ENCODE results near the gene GAL. TPM values are rescaled to one million over a fixed set of nuclear protein-coding genes. Genes with fewer than 3 reads are reported as not detected.

The GAL gene
- total and polyA plus RNA-seq, 4 donors, result 0.61 to 1.8 TPM; not detected in 2

DNA sequence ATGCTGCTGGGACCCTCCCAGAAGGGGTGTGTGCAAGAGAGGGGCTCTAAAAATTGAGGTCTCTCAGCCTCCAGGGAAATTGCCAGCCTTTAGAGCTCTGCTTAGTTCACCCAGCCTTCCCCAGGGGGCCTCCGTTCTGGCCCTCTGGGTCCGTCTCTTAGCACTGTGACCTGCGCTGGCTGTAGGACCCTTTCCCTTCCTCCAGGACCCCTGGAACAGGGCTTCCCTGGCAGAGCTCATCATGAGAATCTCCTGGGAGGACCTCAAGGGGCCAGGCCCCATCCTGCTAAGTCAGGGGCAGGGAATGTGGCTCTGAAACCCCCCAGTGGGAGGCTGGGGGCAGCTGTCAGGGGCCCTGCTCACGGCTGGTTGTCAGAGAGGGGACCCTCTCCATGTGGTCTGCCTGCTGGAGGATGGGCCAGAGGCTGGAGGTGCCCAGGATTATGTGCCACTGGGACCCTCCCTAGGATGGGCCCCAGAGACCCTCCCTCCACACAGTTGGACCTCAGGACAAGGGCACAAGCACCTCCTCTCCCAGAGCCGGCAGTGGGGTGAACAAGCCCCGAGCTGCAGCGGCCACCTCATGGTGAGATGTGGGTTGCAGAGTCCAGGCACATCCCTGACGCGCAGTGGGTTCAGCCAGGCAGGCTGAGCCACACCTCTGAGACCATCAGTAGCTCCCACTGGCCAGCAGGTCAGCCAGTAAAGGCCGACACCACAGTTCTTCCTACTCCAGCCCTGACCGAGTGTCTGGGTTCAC, 27.1 kb upstream of the GAL start:
- DNase-seq (no peak), ATAC-seq (ENCODE audit: insufficient read depth, low FRiP score) (no peak)
- H3K4me1 ChIP-seq (ENCODE audit: control insufficient read depth in 5 of 5, insufficient read depth in 5 of 5, low read length in 5 of 5), result peaks cover 0 to 13% (median 0%) of the 10 kb centered on the region in 5 donors
- H3K36me3 ChIP-seq (ENCODE audit: control insufficient read depth in 4 of 4, insufficient read depth in 4 of 4, low read length in 4 of 4), result no peaks in the 10 kb centered on the region
- H3K27me3 ChIP-seq (ENCODE audit: control insufficient read depth in 3 of 3, insufficient read depth in 3 of 3, low read length in 2 of 3), result no peaks in the 10 kb centered on the region
- TF ChIP-seq, protein P1, sequence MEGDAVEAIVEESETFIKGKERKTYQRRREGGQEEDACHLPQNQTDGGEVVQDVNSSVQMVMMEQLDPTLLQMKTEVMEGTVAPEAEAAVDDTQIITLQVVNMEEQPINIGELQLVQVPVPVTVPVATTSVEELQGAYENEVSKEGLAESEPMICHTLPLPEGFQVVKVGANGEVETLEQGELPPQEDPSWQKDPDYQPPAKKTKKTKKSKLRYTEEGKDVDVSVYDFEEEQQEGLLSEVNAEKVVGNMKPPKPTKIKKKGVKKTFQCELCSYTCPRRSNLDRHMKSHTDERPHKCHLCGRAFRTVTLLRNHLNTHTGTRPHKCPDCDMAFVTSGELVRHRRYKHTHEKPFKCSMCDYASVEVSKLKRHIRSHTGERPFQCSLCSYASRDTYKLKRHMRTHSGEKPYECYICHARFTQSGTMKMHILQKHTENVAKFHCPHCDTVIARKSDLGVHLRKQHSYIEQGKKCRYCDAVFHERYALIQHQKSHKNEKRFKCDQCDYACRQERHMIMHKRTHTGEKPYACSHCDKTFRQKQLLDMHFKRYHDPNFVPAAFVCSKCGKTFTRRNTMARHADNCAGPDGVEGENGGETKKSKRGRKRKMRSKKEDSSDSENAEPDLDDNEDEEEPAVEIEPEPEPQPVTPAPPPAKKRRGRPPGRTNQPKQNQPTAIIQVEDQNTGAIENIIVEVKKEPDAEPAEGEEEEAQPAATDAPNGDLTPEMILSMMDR (IDR thresholded peaks at IDR 0.05; ENCODE audit: control extremely low read depth, extremely low read depth), result no peak
- H3K27ac ChIP-seq (ENCODE audit: low read depth in 1 of 2, low read length in 1 of 2), result no peak overlapping the region
- WGBS, 2 donors, result 93 to 94% methylated on average over 11 of the region's 11 CpGs
- H3K4me3 ChIP-seq, result no peak overlapping the region
- peaks cover 0 to 5% (median 0%) of the 10 kb centered on the region in 4 donors for H3K9me3 ChIP-seq (ENCODE audit: control insufficient read depth in 4 of 4, insufficient read depth in 3 of 4, low read length in 3 of 4)
- no peak overlapping the region for H3K9ac ChIP-seq (ENCODE audit: insufficient read depth in 1 of 2, low read length in 2 of 2)

DNA sequence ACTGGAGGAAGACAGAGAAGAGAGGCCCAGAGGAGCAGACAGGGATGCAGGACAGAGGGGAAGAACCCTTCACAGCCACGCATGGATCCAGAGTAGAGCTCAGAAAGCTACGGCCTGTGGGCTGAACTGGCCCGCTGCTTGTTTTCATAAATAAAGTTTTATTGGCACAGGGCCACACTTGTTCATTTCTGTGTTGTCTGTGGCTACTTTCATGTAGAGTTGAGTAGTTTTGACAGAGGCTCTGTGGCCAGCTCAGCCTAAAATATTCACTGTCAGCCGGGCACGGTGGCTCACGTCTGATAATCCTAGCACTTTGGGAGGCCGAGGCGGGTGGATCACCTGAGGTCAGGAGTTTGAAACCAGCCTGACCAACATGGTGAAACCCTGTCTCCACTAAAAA, 26.2 kb upstream of the GAL start:
- H3K9me3 ChIP-seq (ENCODE audit: control insufficient read depth in 4 of 4, insufficient read depth in 3 of 4, low read length in 3 of 4), result peaks cover 0 to 5% (median 0%) of the 10 kb centered on the region in 4 donors
- H3K27ac ChIP-seq (ENCODE audit: low read depth in 1 of 2, low read length in 1 of 2), result no peak overlapping the region
- 94 to 98% methylated on average over 8 of the region's 8 CpGs for WGBS, 2 donors
- ATAC-seq (ENCODE audit: insufficient read depth, low FRiP score), result no peak
- H3K36me3 ChIP-seq (ENCODE audit: control insufficient read depth in 4 of 4, insufficient read depth in 4 of 4, low read length in 4 of 4), result no peaks in the 10 kb centered on the region
- TF ChIP-seq, protein P1 (IDR thresholded peaks at IDR 0.05; ENCODE audit: control extremely low read depth, extremely low read depth), result no peak
- no peak overlapping the region for H3K9ac ChIP-seq (ENCODE audit: insufficient read depth in 1 of 2, low read length in 2 of 2)
- H3K27me3 ChIP-seq (ENCODE audit: control insufficient read depth in 3 of 3, insufficient read depth in 3 of 3, low read length in 2 of 3), result no peaks in the 10 kb centered on the region
- no peak for DNase-seq
- H3K4me1 ChIP-seq (ENCODE audit: control insufficient read depth in 5 of 5, insufficient read depth in 5 of 5, low read length in 5 of 5), result peaks cover 0 to 13% (median 0%) of the 10 kb centered on the region in 5 donors
- no peak overlapping the region for H3K4me3 ChIP-seq

DNA sequence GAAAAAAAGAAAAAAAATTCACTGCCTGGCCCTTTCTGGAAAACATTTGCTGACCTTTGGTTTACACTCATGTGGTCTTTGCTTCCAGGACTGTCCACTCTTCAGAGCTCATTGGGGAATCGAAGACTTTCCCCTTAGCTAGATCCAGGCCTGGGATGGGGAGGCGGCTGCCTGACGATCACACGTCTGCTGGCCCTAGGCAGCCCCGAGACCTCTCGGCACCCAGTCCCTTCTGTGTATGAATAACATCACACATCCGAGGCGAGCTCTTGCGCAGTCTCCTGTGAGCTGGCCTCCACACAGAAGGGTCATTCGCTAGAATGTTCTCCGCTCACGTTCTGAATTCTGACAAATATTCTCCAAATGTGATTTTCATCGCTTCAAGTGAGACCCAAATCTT, 25.7 kb upstream of the GAL start:
- DNase-seq (peak; percentile 48 to 62 (median 62)), ATAC-seq (ENCODE audit: insufficient read depth, low FRiP score) (peak; percentile 37)
- 82 to 85% methylated on average over 13 of the region's 13 CpGs for WGBS, 2 donors
- no peak overlapping the region for H3K9ac ChIP-seq (ENCODE audit: insufficient read depth in 1 of 2, low read length in 2 of 2)
- peaks cover 0 to 13% (median 0%) of the 10 kb centered on the region in 5 donors for H3K4me1 ChIP-seq (ENCODE audit: control insufficient read depth in 5 of 5, insufficient read depth in 5 of 5, low read length in 5 of 5)
- H3K27ac ChIP-seq (ENCODE audit: low read depth in 1 of 2, low read length in 1 of 2), result no peak overlapping the region
- H3K9me3 ChIP-seq (ENCODE audit: control insufficient read depth in 4 of 4, insufficient read depth in 3 of 4, low read length in 3 of 4), result peaks cover 0 to 8% (median 0%) of the 10 kb centered on the region in 4 donors
- no peaks in the 10 kb centered on the region for H3K36me3 ChIP-seq (ENCODE audit: control insufficient read depth in 4 of 4, insufficient read depth in 4 of 4, low read length in 4 of 4)
- H3K27me3 ChIP-seq (ENCODE audit: control insufficient read depth in 3 of 3, insufficient read depth in 3 of 3, low read length in 2 of 3), result no peaks in the 10 kb centered on the region
- H3K4me3 ChIP-seq, result no peak overlapping the region
- TF ChIP-seq, protein P1 (IDR thresholded peaks at IDR 0.05; ENCODE audit: control extremely low read depth, extremely low read depth), result no peak

Measured in lung (tissue), 12 donors.